ENCODE results near the gene EME2.

DNA sequence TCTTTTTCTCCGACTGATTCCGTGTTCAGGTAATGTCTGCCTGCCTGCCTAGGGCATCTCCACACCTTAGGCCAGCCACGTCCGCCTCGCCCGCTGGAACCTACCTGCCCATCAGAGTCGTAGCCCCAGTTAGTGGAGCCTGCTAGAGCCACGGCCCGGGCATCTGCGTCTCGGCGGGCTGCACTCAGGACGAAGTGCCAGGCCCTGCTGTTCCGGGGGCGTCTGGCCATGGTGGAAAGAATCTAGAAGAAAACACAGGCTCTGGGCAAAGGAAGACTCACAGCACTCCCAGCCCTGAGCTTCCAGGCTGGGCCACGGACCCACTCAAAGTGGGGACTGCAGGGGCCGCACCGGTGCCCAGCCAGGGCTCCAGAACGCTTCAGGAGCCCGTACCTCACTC is 8.6 kb downstream of the EME2 start:
- TF ChIP-seq CTCF (conservative IDR thresholded peaks at IDR 0.05) (no peak), EZH2 (IDR thresholded peaks at IDR 0.05; ENCODE audit: low read depth) (no peak)

All from PC-9 (cell line).